ENCODE data around the gene PRDM13.

GRCh38 chr6:99619409-99619762, 12.8 kb downstream of the PRDM13 start:
- TF ChIP-seq POLR2A (IDR thresholded peaks at IDR 0.05) (no peak), CTCF (IDR thresholded peaks at IDR 0.05) (no peak)

Measured in thyroid gland (tissue), 4 donors.